Spleen (tissue), 7 donors: ENCODE data around the gene DYSF.

Source experiments
- POLR2AphosphoS5 ChIP-seq, 3 donors: sonication (generic); formaldehyde crosslinking; IDR thresholded peaks; one replicate each; pipeline ENCODE4 v1.5.1; 2017; ENCODE audit warnings: antibody characterized with exemption in 3 of 3
- TF ChIP-seq, protein P1 (sequence below), 11 experiments: fragments of 200-600 bp in 7 of 11; fragments of 450-650 bp in 4 of 11; sonication (generic) in 4 of 11; IDR thresholded peaks in 8 of 11; conservative IDR thresholded peaks in 3 of 11; 1 replicate in 7 of 11; 2 replicates in 4 of 11; pipeline versions ENCODE4 v1.4.0 to v1.8.0; 2016 to 2021; ENCODE audit warnings: antibody characterized with exemption in 11 of 11, inconsistent platforms in 4 of 11, mild to moderate bottlenecking in 1 of 11
- donor health status: DM: no; HTN: no; CAD: no; lungs with moderate emphysema.
- donor health status: DM: no; HTN: no; CAD: no.
- donor health status: DM: no; HTN: no; CAD: no.

DNA sequence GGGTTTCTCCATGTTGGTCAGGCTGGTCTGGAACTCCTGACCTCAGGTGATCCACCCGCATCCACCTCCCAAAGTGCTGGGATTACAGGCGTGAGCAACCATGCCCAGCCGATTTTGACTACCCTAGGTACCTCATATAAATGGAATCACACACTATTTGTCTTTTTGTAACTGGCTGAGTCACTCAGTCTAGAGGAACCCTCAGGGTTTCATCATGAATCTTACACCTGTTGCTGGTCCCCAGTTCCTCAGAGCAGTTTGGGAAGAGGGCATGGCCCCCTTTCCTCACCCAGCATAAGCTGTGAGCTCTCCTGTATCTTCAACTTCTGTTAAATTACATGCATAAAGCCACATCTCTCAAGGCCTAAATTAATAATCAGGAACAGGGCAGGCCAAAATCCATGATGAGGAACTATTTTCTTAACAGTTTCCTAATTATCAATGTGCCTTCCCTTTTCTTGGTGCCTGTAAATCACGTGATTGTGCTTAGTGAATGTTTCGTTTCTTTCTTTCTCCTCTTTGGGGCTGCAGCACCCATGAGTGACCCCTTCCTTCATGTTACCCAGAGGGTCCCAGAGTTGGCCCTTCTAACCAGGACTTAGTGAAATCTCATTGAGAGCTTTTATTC is 20.9 kb downstream of the DYSF start:
- TF ChIP-seq, protein P1, sequence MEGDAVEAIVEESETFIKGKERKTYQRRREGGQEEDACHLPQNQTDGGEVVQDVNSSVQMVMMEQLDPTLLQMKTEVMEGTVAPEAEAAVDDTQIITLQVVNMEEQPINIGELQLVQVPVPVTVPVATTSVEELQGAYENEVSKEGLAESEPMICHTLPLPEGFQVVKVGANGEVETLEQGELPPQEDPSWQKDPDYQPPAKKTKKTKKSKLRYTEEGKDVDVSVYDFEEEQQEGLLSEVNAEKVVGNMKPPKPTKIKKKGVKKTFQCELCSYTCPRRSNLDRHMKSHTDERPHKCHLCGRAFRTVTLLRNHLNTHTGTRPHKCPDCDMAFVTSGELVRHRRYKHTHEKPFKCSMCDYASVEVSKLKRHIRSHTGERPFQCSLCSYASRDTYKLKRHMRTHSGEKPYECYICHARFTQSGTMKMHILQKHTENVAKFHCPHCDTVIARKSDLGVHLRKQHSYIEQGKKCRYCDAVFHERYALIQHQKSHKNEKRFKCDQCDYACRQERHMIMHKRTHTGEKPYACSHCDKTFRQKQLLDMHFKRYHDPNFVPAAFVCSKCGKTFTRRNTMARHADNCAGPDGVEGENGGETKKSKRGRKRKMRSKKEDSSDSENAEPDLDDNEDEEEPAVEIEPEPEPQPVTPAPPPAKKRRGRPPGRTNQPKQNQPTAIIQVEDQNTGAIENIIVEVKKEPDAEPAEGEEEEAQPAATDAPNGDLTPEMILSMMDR (IDR thresholded peaks at IDR 0.05 in 8 of 11, conservative IDR thresholded peaks at IDR 0.05 in 3 of 11), result no peak
- no peak for TF ChIP-seq POLR2AphosphoS5 (IDR thresholded peaks at IDR 0.05)
